Stimulated activated naive B cell treated with anti-CD40 and anti-IgM and Interleukin-4, amounts not matched to agents 10 μg/mL and 1 μg/mL and 100 μg/mL, for 72 hours (primary cell): Measurements from ENCODE around the gene TALDO1.

ENCODE experiments used
- ATAC-seq, 2 donors: fragments of 150-1000 bp; cut with Tn5 transposase; replicated peaks; 2 replicates each; pipeline ENCODE4 v1.10.0; 2021; ENCODE audit warnings: moderate library complexity in 1 of 2
- DNase-seq: peaks from one replicate; pipeline ENCODE4 v3.0.0; 2021
- H3K27ac Mint-ChIP-seq: one replicate; pipeline ENCODE4 v1.8.0; 2022; ENCODE audit warnings: mild to moderate bottlenecking, mixed read lengths
- H3K27me3 Mint-ChIP-seq, 2 donors: one replicate each; pipeline ENCODE4 v1.8.0; 2022; ENCODE audit warnings: mixed read lengths in 2 of 2
- H3K36me3 Mint-ChIP-seq, 2 donors: one replicate each; pipeline ENCODE4 v1.8.0; 2022; ENCODE audit warnings: mixed read lengths in 2 of 2, mild to moderate bottlenecking in 1 of 2
- H3K4me1 Mint-ChIP-seq, 2 donors: one replicate each; pipeline ENCODE4 v1.8.0; 2022; ENCODE audit warnings: mixed read lengths in 2 of 2, mild to moderate bottlenecking in 1 of 2
- H3K4me3 Mint-ChIP-seq, 2 donors: one replicate each; pipeline ENCODE4 v1.8.0; 2022; ENCODE audit warnings: mild to moderate bottlenecking in 2 of 2, mixed read lengths in 2 of 2, moderate library complexity in 1 of 2
- H3K9me3 Mint-ChIP-seq, 2 donors: one replicate each; pipeline ENCODE4 v1.8.0; 2022; ENCODE audit warnings: mixed read lengths in 2 of 2, mild to moderate bottlenecking in 1 of 2

Gene TALDO1

DNA sequence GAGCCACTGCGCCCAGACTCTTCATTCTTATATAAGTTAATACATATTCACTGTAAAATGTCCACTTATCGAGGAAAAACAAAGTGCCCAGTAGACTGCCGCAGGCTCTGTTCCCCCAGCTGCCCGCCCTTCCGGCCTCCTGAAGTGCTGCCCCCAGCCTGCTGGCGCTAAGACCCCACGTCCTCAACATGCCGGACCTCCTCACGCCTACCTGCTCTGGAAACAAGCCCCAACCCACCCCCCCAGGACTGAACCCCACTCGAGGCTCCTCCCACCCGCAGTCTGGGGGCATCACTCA lies 28.9 kb downstream of the TALDO1 start:
- H3K27ac Mint-ChIP-seq = peak overlapping the region; percentile 94
- ATAC-seq (no peak), DNase-seq (no peak)
- H3K4me3 Mint-ChIP-seq = peak overlapping the region; percentile 98 to 99
- H3K9me3 Mint-ChIP-seq = no peaks in the 10 kb centered on the region
- peaks cover 12 to 26% of the 10 kb centered on the region in 2 donors for H3K36me3 Mint-ChIP-seq
- H3K4me1 Mint-ChIP-seq = peaks cover 15 to 47% of the 10 kb centered on the region in 2 donors
- H3K27me3 Mint-ChIP-seq = no peaks in the 10 kb centered on the region

DNA sequence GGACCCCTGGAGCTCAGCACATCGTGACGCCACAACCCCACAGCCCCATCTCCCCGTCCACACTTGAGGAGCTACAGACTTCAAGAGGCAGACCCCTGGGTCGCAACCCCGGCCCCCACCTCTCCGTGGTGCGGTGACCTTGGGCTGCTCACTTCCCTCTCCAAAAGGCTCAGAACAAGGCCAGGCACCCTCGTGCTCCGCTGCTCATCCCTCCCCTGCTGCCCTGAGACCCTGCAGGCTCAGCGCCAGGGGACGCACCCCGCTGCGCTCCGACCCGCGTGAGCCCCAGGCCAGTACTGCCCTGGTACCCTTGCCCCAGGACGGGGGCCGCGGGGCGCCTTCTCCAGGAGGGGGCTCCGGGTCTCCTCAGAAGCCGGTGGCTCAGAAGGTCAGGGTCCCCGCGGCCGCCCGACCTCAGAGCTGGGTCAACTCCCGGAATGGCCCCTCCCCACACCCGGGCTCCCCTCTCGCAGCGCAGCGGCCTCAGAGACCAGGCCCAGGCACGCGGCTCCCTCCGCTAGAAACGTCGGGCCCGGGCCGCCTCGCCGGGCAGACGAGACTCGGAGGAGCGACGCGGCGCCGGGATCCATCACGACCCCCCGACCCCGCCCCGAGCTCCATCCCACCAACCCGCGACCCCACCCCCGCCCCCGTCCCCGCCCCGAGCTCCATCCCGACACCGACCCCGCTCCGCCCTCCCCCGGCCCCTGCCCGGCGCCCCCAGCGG lies 29.5 kb downstream of the TALDO1 start:
- Mint-ChIP-seq H3K9me3 (no peaks in the 10 kb centered on the region), H3K4me3 (peak overlapping the region; percentile 98 to 99), H3K4me1 (peaks cover 15 to 47% of the 10 kb centered on the region in 2 donors), H3K27ac (peak overlapping the region; percentile 94), H3K27me3 (no peaks in the 10 kb centered on the region), H3K36me3 (peaks cover 13 to 26% of the 10 kb centered on the region in 2 donors)
- ATAC-seq (peak; percentile 52 to 53), DNase-seq (no peak)

DNA sequence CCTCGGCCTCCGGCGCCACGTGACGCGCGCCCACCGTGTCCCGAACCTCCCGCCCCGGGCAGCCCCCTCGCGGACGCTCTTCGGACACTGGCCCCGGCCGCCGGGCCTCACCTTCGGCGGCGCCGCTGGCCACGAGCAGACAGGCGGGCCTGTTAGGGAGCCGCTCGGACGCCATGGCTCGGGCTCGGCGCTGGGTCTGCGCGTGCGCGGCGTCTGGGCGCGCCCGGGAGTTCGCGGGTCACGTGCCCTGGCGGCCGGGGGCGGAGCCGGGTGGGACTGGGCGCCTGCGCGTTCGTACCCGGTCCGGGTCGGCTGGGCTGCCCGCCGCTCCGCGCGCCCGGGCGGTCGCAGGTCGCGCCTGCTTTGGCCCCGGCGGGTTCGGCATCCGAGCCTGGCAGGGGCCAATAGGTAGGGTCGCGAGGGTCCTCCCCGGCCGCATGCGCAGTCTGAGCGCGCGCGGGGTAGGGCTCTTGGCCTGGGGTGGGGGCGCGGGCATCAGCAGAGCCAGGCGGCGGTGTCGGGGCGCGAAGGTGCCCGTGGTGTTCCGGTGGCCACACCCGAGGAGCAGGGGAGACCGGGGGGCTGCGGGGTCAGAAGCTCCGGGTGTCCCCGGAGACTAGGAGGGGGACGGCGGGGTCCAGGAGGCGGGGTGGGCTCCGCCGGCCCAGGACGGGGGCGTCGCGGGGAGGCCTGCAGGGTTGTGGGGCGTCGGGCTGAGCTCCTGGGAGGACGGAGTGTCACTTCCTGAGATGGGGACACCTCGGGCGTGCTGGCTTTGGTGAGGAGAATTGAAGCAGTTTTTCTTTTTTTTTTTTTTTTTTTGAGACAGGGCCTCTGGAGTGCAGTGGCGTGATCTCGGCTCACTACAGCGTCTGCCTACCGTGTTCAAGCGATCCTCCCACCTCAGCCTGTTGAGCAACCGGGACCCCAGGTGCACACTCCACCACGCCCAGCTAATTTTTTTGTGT lies 30.3 kb downstream of the TALDO1 start, which contains the start of gene GATD1:
Gene GATD1 (minus strand): TSS at position 200 of the 968 bp plus-strand sequence. CDS start 25 bp downstream, at position 175.
- Mint-ChIP-seq H3K9me3 (no peaks in the 10 kb centered on the region), H3K27ac (peak within 1 kb of the TSS; percentile 94), H3K4me1 (peaks cover 15 to 47% of the 10 kb centered on the region in 2 donors), H3K27me3 (no peaks in the 10 kb centered on the region), H3K4me3 (peak within 1 kb of the TSS; percentile 98 to 99), H3K36me3 (peaks cover 15 to 26% of the 10 kb centered on the region in 2 donors)
- ATAC-seq (peak; percentile 86 to 87), DNase-seq (peak; percentile 91)

DNA sequence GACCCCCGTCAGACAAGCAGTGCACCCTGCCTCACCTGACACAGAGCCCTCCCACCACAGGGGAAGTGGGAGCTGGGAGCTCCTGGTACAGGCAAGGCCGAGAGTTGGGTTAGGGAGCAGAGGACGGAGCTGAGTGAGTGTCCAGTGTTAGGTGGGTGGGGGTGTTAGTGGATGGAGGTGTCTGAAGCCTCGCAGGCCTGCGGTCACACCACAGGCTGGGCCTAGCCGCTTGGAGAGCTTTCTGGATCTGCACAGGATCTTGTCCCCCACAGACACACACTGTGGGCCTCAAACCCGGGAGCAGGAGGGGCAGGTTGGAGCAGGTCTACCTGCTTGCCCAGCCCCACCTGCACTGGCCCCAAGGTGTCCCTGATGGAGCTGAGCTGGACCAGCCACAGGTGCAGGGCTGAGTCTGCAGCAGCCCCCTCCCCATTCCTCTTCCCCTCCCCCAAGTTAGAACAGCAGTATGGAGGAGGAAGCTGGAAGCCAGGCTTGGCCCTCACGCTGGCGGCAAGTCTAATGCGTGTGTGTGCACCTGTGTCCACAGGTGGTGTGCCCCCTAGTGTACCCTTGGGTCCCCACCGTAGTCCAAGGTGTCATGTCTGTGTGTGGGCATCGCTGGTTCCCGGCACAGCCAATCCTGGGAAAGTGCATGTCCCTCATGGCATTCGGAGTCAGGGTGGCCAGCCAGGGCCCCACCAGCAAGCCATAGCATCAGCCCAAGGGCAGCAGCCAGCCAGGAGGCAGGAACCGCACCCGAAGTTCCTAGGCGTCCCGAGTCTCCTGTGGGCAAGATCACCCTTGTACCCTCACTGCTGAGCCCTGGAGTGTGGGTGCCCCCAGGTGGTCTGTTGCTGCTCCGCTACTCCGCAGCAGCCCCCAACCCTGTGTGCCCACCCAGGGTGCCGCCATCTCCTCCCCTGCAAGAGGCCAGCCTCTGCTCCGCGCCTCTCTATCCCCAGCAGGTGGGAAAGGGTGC lies 32.0 kb downstream of the TALDO1 start:
- H3K9me3 Mint-ChIP-seq = no peaks in the 10 kb centered on the region
- ATAC-seq (no peak), DNase-seq (no peak)
- H3K4me3 Mint-ChIP-seq = peak overlapping the region; percentile 41 to 60
- H3K27ac Mint-ChIP-seq = no peak overlapping the region
- H3K27me3 Mint-ChIP-seq = no peaks in the 10 kb centered on the region
- H3K36me3 Mint-ChIP-seq = peaks cover 13 to 29% of the 10 kb centered on the region in 2 donors
- H3K4me1 Mint-ChIP-seq = peaks cover 14 to 46% of the 10 kb centered on the region in 2 donors

DNA sequence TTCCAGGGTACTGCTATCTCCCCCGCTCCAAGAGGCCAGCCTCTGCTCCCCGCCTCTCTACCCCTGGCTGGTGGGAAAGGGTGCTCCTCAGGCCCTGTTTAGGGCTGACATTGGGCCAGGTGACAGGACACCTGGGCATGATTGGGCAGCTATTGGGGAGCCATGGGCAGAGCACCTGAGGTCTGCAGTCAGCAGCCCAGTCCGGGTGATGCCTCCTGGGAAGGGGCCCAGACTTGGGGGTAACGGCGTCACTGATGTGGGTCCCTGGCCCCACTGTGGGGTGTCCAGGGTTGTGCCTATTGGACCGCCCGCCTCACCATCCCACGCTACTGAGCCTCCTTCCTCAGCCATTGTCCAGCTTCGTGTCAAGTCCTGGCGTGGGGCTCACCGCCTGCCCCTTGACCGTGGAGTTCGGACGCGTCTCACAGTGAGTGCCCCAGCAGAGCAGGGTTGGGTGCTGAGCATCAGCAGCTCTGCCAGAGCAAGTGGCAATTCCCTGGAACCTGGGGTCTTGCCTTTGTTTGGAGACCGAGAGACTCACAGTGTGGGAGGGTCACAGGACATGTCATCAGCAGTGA lies 32.8 kb downstream of the TALDO1 start:
- peaks cover 14 to 39% of the 10 kb centered on the region in 2 donors for H3K4me1 Mint-ChIP-seq
- no peak for ATAC-seq
- no peaks in the 10 kb centered on the region for H3K27me3 Mint-ChIP-seq
- no peaks in the 10 kb centered on the region for H3K9me3 Mint-ChIP-seq
- no peak for DNase-seq
- no peak overlapping the region for H3K27ac Mint-ChIP-seq
- H3K4me3 Mint-ChIP-seq = peak overlapping the region in 1 of 2 donors; percentile 37
- H3K36me3 Mint-ChIP-seq = peaks cover 12 to 33% of the 10 kb centered on the region in 2 donors

DNA sequence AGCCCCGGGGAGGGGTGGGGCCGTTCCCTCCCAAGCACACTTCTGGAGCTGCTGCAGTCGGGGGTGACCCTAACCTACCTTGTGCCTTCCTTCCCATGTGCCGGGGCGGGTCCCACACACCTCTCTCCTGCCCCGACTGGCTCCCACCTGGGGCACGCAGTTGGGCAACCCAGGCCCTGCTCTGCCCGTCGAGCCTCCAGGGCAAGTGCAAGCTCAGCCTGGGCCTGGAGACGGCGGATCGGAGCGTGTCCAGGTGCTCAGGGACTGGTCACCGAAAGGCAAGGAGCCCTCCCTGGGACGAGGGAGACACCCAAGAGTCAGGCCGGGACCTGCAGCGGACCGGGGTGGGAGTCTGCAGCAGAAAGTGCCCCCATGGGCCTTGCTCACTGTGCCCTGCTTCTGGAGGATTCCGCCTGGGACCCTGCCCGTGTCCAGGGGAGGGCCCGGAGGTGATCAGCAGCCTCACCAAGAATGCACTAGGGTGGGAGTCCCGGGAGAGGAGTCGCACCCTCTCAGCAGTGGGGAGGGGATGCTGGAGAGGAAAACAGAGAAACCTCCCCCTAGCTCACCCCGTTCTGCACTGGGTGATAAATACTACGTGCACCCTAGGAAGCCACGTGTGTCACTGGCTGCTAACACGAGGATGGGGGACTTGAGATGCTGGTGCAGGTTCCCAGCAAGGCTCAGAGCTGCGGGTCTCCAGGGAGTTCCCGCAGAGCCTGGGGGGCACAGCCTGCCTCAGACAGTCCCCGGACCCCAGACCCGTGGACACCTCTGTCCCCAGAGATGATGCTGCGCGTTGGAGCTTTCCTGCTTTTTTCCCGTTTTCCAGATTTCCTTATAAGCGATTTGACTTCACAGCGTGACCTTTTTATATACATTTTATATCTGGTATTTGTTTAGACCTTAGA lies 35.3 kb downstream of the TALDO1 start:
- H3K4me1 Mint-ChIP-seq = peaks cover 6 to 21% of the 10 kb centered on the region in 2 donors
- no peak overlapping the region for H3K4me3 Mint-ChIP-seq
- ATAC-seq (no peak), DNase-seq (no peak)
- no peaks in the 10 kb centered on the region for H3K9me3 Mint-ChIP-seq
- H3K36me3 Mint-ChIP-seq = peaks cover 8 to 27% of the 10 kb centered on the region in 2 donors
- H3K27me3 Mint-ChIP-seq = no peaks in the 10 kb centered on the region
- no peak overlapping the region for H3K27ac Mint-ChIP-seq

DNA sequence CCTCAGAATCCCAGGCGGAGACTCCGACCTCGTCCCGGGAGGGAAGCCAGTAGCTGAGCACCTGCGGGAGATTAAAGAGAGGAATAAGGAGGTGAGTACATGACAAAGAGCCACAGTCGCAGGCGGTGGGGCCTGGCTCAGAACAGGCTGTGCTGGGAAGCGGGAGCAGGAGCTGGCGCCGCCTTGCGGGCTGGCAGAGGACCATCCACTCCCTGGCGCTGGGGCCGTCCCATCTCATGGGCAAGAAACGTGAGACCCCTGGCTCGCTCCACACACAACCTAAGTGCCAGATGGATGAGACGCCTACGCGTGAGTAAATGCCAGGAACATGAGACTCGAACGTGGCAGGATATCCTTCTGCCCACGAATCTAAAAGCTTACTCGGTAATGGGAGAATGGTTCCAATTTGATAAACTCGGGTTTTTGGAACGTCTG lies 36.3 kb downstream of the TALDO1 start:
- Mint-ChIP-seq H3K36me3 (peaks cover 8 to 27% of the 10 kb centered on the region in 2 donors), H3K27me3 (peaks cover under 1 to 2% of the 10 kb centered on the region in 2 donors), H3K9me3 (no peaks in the 10 kb centered on the region), H3K4me3 (no peak overlapping the region), H3K4me1 (peaks cover 6 to 25% of the 10 kb centered on the region in 2 donors), H3K27ac (no peak overlapping the region)
- no peak for DNase-seq
- ATAC-seq = peak in 1 of 2 donors; percentile 69

DNA sequence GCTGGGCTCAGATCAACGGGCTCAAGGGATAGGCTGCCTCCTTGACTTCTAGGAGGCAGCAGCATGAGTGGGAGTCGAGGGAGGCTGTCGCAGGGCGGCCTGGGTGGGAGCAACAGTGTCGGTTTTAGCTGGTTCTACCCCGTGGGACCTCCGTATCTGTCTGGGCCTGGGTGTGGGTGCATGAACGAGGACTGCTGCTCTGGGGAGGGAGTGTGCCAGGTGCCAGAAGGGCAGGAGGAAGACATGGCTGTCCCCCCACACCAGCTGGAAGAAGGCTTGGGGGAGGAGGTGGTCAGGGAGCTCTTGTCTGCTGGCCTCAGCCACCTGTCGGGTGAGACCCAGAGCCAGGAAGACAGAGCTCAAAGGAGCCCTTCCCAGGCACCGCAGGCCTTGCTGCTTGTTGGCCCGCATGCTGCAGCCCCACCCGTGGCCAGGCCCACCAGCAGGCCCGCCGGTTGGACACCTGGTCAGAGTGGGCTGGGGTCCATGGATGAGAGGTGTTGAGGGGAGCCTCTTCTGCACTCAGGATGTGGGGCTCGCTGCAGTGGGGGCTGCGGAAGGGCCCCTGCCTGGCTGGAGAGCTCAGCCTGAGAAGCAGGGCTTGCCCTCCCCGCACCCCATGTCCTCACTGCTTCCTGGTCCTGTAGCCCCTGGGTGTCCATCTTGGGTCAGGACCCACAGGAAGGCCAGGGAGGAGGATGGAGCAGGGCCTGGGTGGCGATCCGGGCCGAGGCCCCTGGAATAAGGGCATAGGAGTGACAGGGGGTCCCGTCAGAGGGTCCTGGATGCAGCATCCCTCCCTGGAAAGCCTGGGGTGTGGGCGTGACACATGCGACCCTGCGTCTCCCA lies 39.2 kb downstream of the TALDO1 start:
- Mint-ChIP-seq H3K36me3 (peaks cover 17 to 21% of the 10 kb centered on the region in 2 donors), H3K9me3 (no peaks in the 10 kb centered on the region), H3K27me3 (peaks cover 3 to 12% of the 10 kb centered on the region in 2 donors), H3K4me1 (peaks cover 2 to 24% of the 10 kb centered on the region in 2 donors), H3K4me3 (no peak overlapping the region), H3K27ac (no peak overlapping the region)
- DNase-seq = no peak
- ATAC-seq = no peak

DNA sequence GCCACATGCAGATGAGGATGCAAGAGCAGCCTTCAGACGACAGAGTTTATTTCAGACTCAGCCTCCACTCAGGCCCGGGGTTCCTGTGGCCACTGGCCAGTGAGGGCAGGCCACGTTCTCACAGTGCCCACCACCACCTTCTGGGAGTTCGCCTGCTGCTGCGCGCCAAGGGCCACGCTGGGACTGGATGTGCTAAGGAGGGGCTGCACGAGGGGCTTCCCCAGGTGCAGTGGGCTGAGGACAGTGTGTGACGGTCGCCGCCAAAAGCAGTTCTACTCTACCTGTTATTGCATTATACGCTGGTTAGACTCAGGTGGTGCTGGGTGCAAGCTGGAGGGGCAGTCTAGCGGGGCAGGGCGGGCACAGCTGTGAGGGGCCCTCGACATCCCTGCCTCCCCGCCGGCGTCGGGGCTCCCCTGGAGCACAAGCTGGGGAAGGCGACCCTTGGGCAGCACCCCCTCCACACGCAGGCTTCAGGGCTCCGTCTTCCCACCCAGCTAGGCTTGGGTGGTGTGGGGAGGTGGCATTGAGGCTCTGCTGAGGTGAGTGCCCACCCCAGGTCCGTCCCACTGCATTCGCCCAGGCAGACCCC lies 39.9 kb downstream of the TALDO1 start:
- no peak for ATAC-seq
- Mint-ChIP-seq H3K27me3 (peaks cover 3 to 12% of the 10 kb centered on the region in 2 donors), H3K9me3 (no peaks in the 10 kb centered on the region), H3K4me3 (no peak overlapping the region), H3K36me3 (peaks cover 18 to 24% of the 10 kb centered on the region in 2 donors), H3K27ac (no peak overlapping the region), H3K4me1 (peaks cover 2 to 24% of the 10 kb centered on the region in 2 donors)
- no peak for DNase-seq

DNA sequence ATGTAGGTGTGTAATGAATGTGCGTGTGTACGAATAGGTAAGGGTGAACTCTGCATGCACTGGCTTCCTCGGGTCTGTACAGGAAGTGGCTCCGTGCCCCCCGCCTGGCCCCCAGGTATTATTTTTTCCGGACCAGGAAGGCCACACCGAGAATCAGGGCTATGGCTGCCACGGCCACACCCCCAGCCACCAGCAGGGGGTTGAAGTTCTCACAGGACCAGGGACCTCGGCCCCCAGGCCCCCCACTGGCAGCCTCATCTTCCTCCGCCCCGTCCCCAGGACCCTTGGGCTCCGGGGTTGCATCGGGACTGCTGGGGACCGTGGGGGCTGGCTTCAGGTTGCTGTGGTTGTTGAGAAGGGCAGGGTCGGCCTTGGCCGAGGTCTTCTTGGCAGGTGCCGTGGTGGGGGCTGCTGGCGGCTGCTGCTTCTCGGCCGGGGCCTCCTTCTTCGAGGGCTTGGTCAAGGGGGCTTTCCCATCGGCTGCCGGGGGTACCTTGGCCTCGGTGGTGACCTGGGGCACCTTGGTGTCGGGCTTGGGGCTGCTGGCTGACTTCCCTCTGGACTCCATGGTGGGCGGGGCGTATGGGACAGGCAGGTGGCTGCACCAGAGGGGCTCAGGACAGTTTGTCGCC lies 40.9 kb downstream of the TALDO1 start:
- no peak for ATAC-seq
- no peak overlapping the region for H3K4me3 Mint-ChIP-seq
- H3K27ac Mint-ChIP-seq = peak overlapping the region; percentile 82

More for the DNA sequence above, 40.9 kb downstream of the TALDO1 start:
- peaks cover 22 to 29% of the 10 kb centered on the region in 2 donors for H3K36me3 Mint-ChIP-seq
- H3K4me1 Mint-ChIP-seq = peaks cover 2 to 24% of the 10 kb centered on the region in 2 donors
- no peaks in the 10 kb centered on the region for H3K9me3 Mint-ChIP-seq
- H3K27me3 Mint-ChIP-seq = peaks cover 3 to 12% of the 10 kb centered on the region in 2 donors
- no peak for DNase-seq
